Measurements from ENCODE around the gene RTP3.
"Not testable (repeated sequence)": the region's sequence is repeated elsewhere in the genome, so short reads cannot be mapped to it uniquely, and the experiment has no call there.

RTP3 gene

GRCh38 chr3:46489381-46489780 lies 8.4 kb upstream of the RTP3 start:
- no peak for TF ChIP-seq CTCF (IDR thresholded peaks at IDR 0.05; ENCODE audit: control insufficient read depth, extremely low read depth, insufficient read depth)
- no peak overlapping the region for H3K4me3 ChIP-seq (ENCODE audit: low read depth, low read length)
- DNase-seq (ENCODE audit: low read depth): no peak

GRCh38 chr3:46489875-46490274 lies 7.9 kb upstream of the RTP3 start:
- no peak for DNase-seq (ENCODE audit: low read depth)

DNA sequence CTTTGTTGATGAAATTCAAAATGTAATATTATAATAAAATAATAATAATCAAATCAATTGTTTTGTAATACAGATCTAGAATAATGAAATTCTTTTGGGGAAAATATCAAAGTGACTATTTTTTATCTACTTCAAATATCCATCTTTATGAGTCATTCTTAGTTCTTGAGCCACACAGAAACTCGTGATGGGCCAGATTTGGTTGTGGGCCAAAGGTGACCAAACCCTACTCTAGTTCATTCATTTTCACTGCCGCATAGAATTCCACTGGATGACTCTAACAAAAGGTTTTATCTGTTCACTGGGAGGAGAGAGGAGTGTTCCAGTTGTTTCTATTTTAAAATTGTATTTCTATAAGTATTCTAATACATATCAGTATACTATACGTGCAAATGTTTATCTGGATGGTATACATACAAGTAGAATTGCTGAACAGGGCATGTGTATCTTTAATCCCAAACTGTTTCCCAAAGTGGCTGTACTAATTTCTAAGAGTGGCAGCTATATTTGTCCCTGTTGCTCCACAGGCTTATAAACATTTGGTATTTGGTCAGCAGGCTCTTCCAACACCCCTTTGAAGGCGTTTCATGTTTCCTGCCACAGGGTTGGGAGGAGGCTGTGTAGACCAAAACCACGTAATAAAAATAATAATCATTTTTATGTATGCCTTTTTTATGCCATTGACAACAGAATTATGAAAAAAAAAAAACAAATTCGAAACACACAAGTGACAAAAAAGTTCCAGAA lies 7.3 kb upstream of the RTP3 start:
- H3K4me3 ChIP-seq (ENCODE audit: low read depth, low read length): no peak overlapping the region
- TF ChIP-seq CTCF (IDR thresholded peaks at IDR 0.05; ENCODE audit: control insufficient read depth, extremely low read depth, insufficient read depth): no peak
- no peak for DNase-seq (ENCODE audit: low read depth)

More at GRCh38 chr3:46489875-46490274, 7.9 kb upstream of the RTP3 start:
- TF ChIP-seq CTCF (IDR thresholded peaks at IDR 0.05; ENCODE audit: control insufficient read depth, extremely low read depth, insufficient read depth): no peak
- no peak overlapping the region for H3K4me3 ChIP-seq (ENCODE audit: low read depth, low read length)

GRCh38 chr3:46491089-46492070 lies 6.4 kb upstream of the RTP3 start:
- no peak for DNase-seq (ENCODE audit: low read depth)
- no peak for TF ChIP-seq CTCF (IDR thresholded peaks at IDR 0.05; ENCODE audit: control insufficient read depth, extremely low read depth, insufficient read depth)
- no peak overlapping the region for H3K4me3 ChIP-seq (ENCODE audit: low read depth, low read length)

- H3K4me3 ChIP-seq (ENCODE audit: low read depth, low read length): no peak overlapping the region
- DNase-seq (ENCODE audit: low read depth): no peak
- no peak for TF ChIP-seq CTCF (IDR thresholded peaks at IDR 0.05; ENCODE audit: control insufficient read depth, extremely low read depth, insufficient read depth)
Observed at GRCh38 chr3:46492890-46493547, 4.8 kb upstream of the RTP3 start.

DNA sequence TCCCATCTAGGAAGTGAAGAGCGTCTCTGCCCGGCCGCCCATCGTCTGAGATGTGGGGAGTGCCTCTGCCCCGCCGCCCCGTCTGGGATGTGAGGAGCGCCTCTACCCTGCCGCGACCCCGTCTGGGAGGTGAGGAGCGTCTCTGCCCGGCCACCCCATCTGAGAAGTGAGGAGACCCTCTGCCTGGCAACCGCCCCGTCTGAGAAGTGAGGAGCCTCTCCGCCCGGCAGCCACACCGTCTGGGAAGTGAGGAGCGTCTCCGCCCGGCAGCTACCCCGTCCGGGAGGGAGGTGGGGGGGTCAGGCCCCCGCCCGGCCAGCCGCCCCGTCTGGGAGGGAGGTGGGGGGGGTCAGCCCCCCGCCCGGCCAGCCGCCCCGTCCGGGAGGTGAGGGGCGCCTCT lies 3.3 kb upstream of the RTP3 start:
- not testable (repeated sequence) for DNase-seq (ENCODE audit: low read depth); H3K4me3 ChIP-seq (ENCODE audit: low read depth, low read length)
